HepG2 (cell line): ENCODE data around the gene ADAMTS8. TPM values are rescaled to one million over a fixed set of nuclear protein-coding genes. Genes with fewer than 3 reads are reported as not detected.

Experiments used
- ATAC-seq: fragments of 200-7000 bp; cut with Tn5 transposase; 3 replicates; pipeline ENCODE4 v1.9.1; 2020; ENCODE audit warnings: mild to moderate bottlenecking, moderate library complexity
- BruUV-seq: library from RNA; stranded (reverse); fragments of 400-500 nt; replicated peaks from 2 replicates; lab custom pipeline; 2021; lab: Mats Ljungman, UMichigan
- CTCF ChIA-PET: fragments of 300-600 bp; formaldehyde crosslinking; extraction: SDS; loops from one replicate; lab custom pipeline; 2021; ENCODE audit warnings: low total read pairs, inconsistent platforms, low intra/inter-chr PET ratio; lab: Yijun Ruan, JAX
- POLR2A ChIA-PET: fragments of 350-600 bp; sonication (Branson Sonifier 250); formaldehyde crosslinking; loops from one replicate; lab custom pipeline; 2020; ENCODE audit warnings: antibody characterized with exemption, inconsistent platforms; lab: Yijun Ruan, JAX
- DNase-seq: peaks from one replicate; pipeline ENCODE4 v3.0.0-alpha.2; 2015; ENCODE audit warnings: low spot score
- FAIRE-seq: peaks from 3 replicates; lab custom pipeline; 2011; peaks lifted over from hg19 to GRCh38; lab: Jason Lieb, UNC
- H2AFZ ChIP-seq: one replicate; pipeline ENCODE4 v1.6.1; 2011; ENCODE audit warnings: low read length, inconsistent platforms
- H3K27ac ChIP-seq: fragments of 300-600 bp; 3 replicates; pipeline ENCODE4 v1.8.0; 2011; ENCODE audit warnings: mixed run types, mild to moderate bottlenecking, mixed read lengths, low read length, inconsistent platforms; ENCODE audit not compliant: insufficient read depth; ENCODE audit errors: extremely low read length
- H3K27me3 ChIP-seq, 2 experiments: fragments of 200-600 bp in 1 of 2; 2 replicates in 1 of 2; 3 replicates in 1 of 2; pipeline versions ENCODE4 v1.6.0 to v1.8.0; 2011; ENCODE audit warnings: low read length in 2 of 2, mild to moderate bottlenecking in 2 of 2, moderate library complexity in 2 of 2, inconsistent platforms in 1 of 2; ENCODE audit not compliant: insufficient read depth in 2 of 2, control insufficient read depth in 1 of 2
- H3K36me3 ChIP-seq, 2 experiments: fragments of 200-600 bp in 1 of 2; replicated peaks in 1 of 2; 2 replicates in 1 of 2; 3 replicates in 1 of 2; pipeline versions ENCODE4 v1.5.1 to v1.8.0; 2011; ENCODE audit warnings: low read length in 2 of 2, inconsistent platforms in 1 of 2; ENCODE audit not compliant: insufficient read depth in 2 of 2, control insufficient read depth in 1 of 2
- H3K4me1 ChIP-seq: 2 replicates; pipeline ENCODE4 v1.5.1; 2012; ENCODE audit warnings: low read length, inconsistent platforms; ENCODE audit not compliant: insufficient read depth
- H3K4me2 ChIP-seq: 2 replicates; pipeline ENCODE4 v1.6.0; 2011; ENCODE audit warnings: low read depth, low read length, inconsistent platforms
- H3K4me3 ChIP-seq, 3 experiments: fragments of 200-600 bp in 1 of 3; sonication (generic), shearing (Covaris generic) in 1 of 3; replicated peaks in 1 of 3; 2 replicates each; pipeline ENCODE4 v1.5.1; 2011 to 2016; ENCODE audit warnings: low read length in 3 of 3, inconsistent platforms in 2 of 3, low read depth in 2 of 3, mild to moderate bottlenecking in 2 of 3, control low read depth in 1 of 3, mixed read lengths in 1 of 3; ENCODE audit not compliant: insufficient read depth in 1 of 3
- H3K79me2 ChIP-seq: one replicate; pipeline ENCODE4 v1.6.1; 2011; ENCODE audit warnings: low read length, inconsistent platforms; ENCODE audit not compliant: insufficient read depth
- H3K9ac ChIP-seq: 2 replicates; pipeline ENCODE4 v1.6.0; 2011; ENCODE audit warnings: mild to moderate bottlenecking, low read depth, low read length, inconsistent platforms; ENCODE audit not compliant: insufficient read depth
- H3K9me3 ChIP-seq: 2 replicates; pipeline ENCODE4 v1.5.1; 2012; ENCODE audit warnings: mild to moderate bottlenecking, low read length
- H4K20me1 ChIP-seq: 2 replicates; pipeline ENCODE4 v1.6.0; 2011; ENCODE audit warnings: inconsistent platforms, mild to moderate bottlenecking, low read length, moderate library complexity; ENCODE audit not compliant: insufficient read depth
- GMEB2 ChIP-seq: IDR thresholded peaks from 2 replicates; pipeline ENCODE4 v1.6.1; 2016; ENCODE audit warnings: missing biosample characterization, missing genetic modification reagents, low read depth
- IRF2 ChIP-seq: IDR thresholded peaks from 2 replicates; pipeline ENCODE4 v1.6.1; 2018; ENCODE audit warnings: missing genetic modification reagents, missing compliant biosample characterization
- MAFF ChIP-seq: IDR thresholded peaks from 2 replicates; pipeline ENCODE4 v1.6.1; 2011; ENCODE audit warnings: low read depth, low read length, improper control_type of control experiment
- MLX ChIP-seq: IDR thresholded peaks from 2 replicates; pipeline ENCODE4 v1.6.1; 2016
- REL ChIP-seq: sonication (generic); formaldehyde crosslinking; conservative IDR thresholded peaks from 2 replicates; pipeline ENCODE4 v1.8.0; 2022; ENCODE audit warnings: mild to moderate bottlenecking, missing genetic modification reagents, moderate library complexity
- STAT5B ChIP-seq: sonication (generic); formaldehyde crosslinking; IDR thresholded peaks from 2 replicates; pipeline ENCODE4 v1.4.0; 2020; ENCODE audit warnings: missing genetic modification reagents
- TCF12 ChIP-seq, 2 experiments: fragments of 450-650 bp in 1 of 2; sonication (generic) in 1 of 2; formaldehyde crosslinking in 1 of 2; IDR thresholded peaks; 2 replicates each; pipeline versions ENCODE4 v1.6.1 to v1.8.0; 2017 to 2022; ENCODE audit warnings: antibody characterized with exemption in 1 of 2, mild to moderate bottlenecking in 1 of 2, missing genetic modification reagents in 1 of 2, moderate library complexity in 1 of 2
- TEAD3 ChIP-seq: optimal IDR thresholded peaks from 2 replicates; pipeline ENCODE3; 2016; ENCODE audit warnings: borderline replicate concordance
- TEF ChIP-seq: sonication (generic); formaldehyde crosslinking; IDR thresholded peaks from 2 replicates; pipeline ENCODE4 v1.5.0; 2020; ENCODE audit warnings: missing genetic modification reagents
- WGBS: methylation state at CpG from one replicate; pipeline ENCODE4 v1.1.6; 2017; ENCODE audit warnings: low lambda C conversion rate; 5-methylcytosine and 5-hydroxymethylcytosine counted together
- in situ Hi-C: cut with HindIII; loops from 2 replicates; pipeline ENCODE4 v1.10.0; 2017; ENCODE audit warnings: low pct_unique_long_range_greater_than_20kb; ENCODE audit not compliant: extremely low pct_ligation_motif_present
- intact Hi-C: fragments of 100-400 bp; cut with micrococcal nuclease; formaldehyde crosslinking; loops from one replicate; pipeline ENCODE4 v1.10.0; 2022; ENCODE audit not compliant: unreplicated experiment
- polyA plus RNA-seq, 8 experiments: library from polyadenylated mRNA; depleted of rRNA in 3 of 8; stranded (reverse) in 7 of 8; unstranded in 1 of 8; fragments of >200 nt; fragmentation: Illumina TruSeq in 4 of 8; extraction: Trizol in 4 of 8; gene quantifications; 2 replicates each; pipeline versions ENCODE4 v1.2.1 to v1.2.3, GENCODE V29; 2011 to 2016; ENCODE audit warnings: low read depth in 4 of 8, missing spikeins in 1 of 8, mixed read lengths in 1 of 8; ENCODE audit not compliant: insufficient read depth in 1 of 8
- total RNA-seq, 5 experiments: library from RNA; depleted of rRNA; stranded (reverse); fragments of >200 nt; fragmentation: Illumina TruSeq; extraction: Trizol; gene quantifications; 2 replicates each; pipeline ENCODE4 v1.2.3, GENCODE V29; 2016; ENCODE audit warnings: low read depth in 1 of 5

ADAMTS8 gene
- total and polyA plus RNA-seq, 2 of the 13 experiments (the other 11 are each of a cell fraction or from before 2014, with no cell fraction given): not detected

GRCh38 chr11:130383344-130384211 is 44.8 kb downstream of the ADAMTS8 start:
- intact Hi-C loops: no loop called here
- WGBS: 40% methylated on average over 10 of the region's 10 CpGs
- H4K20me1 ChIP-seq: no peaks in the 10 kb centered on the region
- DNase-seq (peak; percentile 44), FAIRE-seq (no peak), ATAC-seq (peak; percentile 21)
- no peak overlapping the region for H2AFZ ChIP-seq
- no peak overlapping the region for H3K4me3 ChIP-seq
- no peak overlapping the region for H3K27ac ChIP-seq
- no peak for TF ChIP-seq IRF2 (CRISPR knock-in tag)
- TF ChIP-seq REL (CRISPR knock-in tag): no peak
- no peak for TF ChIP-seq TEF
- no peak for TF ChIP-seq MAFF
- TF ChIP-seq STAT5B (CRISPR knock-in tag): no peak
- peak; percentile 11 for TF ChIP-seq TEAD3 (CRISPR knock-in tag)
- no peak for TF ChIP-seq TCF12 (IDR thresholded peaks at IDR 0.05)
- no peak for TF ChIP-seq TCF12 (CRISPR knock-in tag; IDR thresholded peaks at IDR 0.05)
- TF ChIP-seq MLX (CRISPR knock-in tag): no peak
- no peak for TF ChIP-seq GMEB2
- no peaks in the 10 kb centered on the region; a peak in 1 of 5 replicates for H3K27me3 ChIP-seq
- in situ Hi-C loops: no loop called here
- CTCF ChIA-PET: no interaction called here
- H3K9me3 ChIP-seq: no peaks in the 10 kb centered on the region
- no peak overlapping the region for H3K9ac ChIP-seq
- no peak overlapping the region for H3K4me2 ChIP-seq
- no TSS peak for BruUV-seq
- POLR2A ChIA-PET: no interaction called here
- no peaks in the 10 kb centered on the region for H3K79me2 ChIP-seq
- no peaks in the 10 kb centered on the region for H3K36me3 ChIP-seq
- peaks cover 11% of the 10 kb centered on the region for H3K4me1 ChIP-seq
